Measurements from ENCODE around the gene MATCAP1.

The MATCAP1 gene

DNA sequence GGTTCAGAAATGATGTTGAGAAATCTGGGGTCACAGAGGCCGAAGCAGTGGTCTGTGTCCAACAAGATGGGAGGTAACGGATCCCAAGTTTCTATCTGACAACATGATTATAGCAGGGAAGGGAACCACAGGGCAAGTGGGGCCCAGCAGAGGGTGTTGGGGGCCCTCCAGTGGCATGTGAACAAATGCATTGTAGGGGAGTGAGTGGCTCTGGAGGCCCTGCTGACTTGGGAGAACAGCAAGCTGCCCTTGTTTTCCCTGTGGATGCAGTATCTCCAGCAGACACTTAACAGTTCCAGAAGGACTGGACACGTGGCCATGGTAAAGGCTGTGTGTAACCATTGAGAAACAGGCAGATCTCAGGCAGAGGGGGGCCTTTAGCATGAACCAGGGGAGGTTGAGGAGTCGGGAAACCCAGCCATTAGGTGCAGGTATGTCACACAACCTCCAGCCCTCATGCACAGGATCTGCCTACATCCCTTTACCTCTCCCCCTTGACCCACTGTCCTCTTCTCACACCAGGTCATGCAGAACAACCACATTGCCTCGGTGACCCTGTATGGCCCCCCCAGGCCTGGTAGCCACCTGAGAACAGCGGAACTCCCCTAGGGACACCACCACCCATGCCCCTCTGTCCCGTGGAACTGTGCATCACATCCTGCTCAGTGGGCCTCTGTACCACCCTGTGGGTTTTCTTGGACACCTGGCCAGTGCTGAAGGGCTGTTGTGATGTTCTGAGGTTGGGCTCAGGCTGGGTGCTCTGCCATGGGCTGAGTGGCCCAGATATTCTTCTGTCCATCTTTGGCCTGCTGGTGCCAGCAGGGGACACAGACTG lies 37.0 kb downstream of the MATCAP1 start:
- H3K4me3 ChIP-seq (ENCODE audit: low read depth, low read length): no peak overlapping the region
- TF ChIP-seq POLR2A (IDR thresholded peaks at IDR 0.05; ENCODE audit: extremely low read depth, insufficient read length): no peak
- TF ChIP-seq, protein P1, sequence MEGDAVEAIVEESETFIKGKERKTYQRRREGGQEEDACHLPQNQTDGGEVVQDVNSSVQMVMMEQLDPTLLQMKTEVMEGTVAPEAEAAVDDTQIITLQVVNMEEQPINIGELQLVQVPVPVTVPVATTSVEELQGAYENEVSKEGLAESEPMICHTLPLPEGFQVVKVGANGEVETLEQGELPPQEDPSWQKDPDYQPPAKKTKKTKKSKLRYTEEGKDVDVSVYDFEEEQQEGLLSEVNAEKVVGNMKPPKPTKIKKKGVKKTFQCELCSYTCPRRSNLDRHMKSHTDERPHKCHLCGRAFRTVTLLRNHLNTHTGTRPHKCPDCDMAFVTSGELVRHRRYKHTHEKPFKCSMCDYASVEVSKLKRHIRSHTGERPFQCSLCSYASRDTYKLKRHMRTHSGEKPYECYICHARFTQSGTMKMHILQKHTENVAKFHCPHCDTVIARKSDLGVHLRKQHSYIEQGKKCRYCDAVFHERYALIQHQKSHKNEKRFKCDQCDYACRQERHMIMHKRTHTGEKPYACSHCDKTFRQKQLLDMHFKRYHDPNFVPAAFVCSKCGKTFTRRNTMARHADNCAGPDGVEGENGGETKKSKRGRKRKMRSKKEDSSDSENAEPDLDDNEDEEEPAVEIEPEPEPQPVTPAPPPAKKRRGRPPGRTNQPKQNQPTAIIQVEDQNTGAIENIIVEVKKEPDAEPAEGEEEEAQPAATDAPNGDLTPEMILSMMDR (IDR thresholded peaks at IDR 0.05; ENCODE audit: low read depth, low read length): peak; percentile 8
- DNase-seq (ENCODE audit: low read depth): peak; percentile 31

DNA sequence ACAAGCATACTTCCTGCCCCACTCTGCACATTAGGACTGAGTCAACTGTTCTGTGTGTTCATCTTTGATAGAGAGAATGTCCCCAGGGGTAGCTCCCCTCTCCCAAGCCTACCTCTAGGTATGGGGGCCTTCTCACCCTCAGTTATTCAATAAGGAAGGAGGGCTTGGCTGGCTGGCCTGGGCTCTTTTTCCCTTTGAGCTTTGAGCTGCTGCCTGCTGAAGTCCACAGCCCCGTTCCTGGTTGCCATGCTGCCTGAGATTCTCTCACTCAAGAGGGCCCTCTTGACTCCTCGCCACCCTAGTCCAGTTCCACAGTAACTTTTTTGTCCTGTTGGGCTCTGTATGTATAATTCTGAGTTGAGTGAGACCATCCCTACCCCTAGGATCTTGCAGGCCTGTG lies 38.0 kb downstream of the MATCAP1 start:
- TF ChIP-seq, protein P1 (IDR thresholded peaks at IDR 0.05; ENCODE audit: low read depth, low read length): no peak
- TF ChIP-seq, protein P2, sequence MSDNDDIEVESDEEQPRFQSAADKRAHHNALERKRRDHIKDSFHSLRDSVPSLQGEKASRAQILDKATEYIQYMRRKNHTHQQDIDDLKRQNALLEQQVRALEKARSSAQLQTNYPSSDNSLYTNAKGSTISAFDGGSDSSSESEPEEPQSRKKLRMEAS (IDR thresholded peaks at IDR 0.05; ENCODE audit: low read depth, low read length): no peak
- TF ChIP-seq POLR2A (IDR thresholded peaks at IDR 0.05; ENCODE audit: extremely low read depth, insufficient read length) (no peak), MYC (IDR thresholded peaks at IDR 0.05; ENCODE audit: low read depth, low read length) (no peak)
- DNase-seq (ENCODE audit: low read depth): no peak

DNA sequence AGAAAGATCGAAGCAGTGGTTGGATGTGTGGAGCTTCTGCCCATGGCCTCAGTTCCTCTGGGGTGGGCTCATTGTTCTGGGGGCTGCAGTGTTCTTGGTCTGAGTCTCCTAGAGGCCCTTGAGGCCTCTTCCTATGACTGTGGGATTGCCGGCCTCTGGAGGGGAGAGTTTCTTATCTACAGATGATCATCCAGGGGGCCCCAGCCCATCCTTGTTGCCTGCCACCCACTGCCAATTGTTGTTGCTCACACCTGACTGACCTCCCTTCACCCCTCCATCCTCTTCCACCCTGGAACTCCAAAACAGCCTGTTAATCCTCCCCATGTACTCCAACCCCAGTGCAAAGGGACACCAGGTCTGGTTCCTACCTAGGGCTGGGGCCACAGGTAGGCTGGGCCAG lies 38.8 kb downstream of the MATCAP1 start:
- no peak for TF ChIP-seq POLR2A (IDR thresholded peaks at IDR 0.05; ENCODE audit: extremely low read depth, insufficient read length)
- TF ChIP-seq, protein P1 (IDR thresholded peaks at IDR 0.05; ENCODE audit: low read depth, low read length): no peak
- TF ChIP-seq, protein P2 (IDR thresholded peaks at IDR 0.05; ENCODE audit: low read depth, low read length): no peak
- TF ChIP-seq MYC (IDR thresholded peaks at IDR 0.05; ENCODE audit: low read depth, low read length): no peak
- no peak overlapping the region for H3K4me3 ChIP-seq (ENCODE audit: low read depth, low read length)
- no peak for DNase-seq (ENCODE audit: low read depth)

More for the DNA sequence above, 38.0 kb downstream of the MATCAP1 start:
- H3K4me3 ChIP-seq (ENCODE audit: low read depth, low read length): no peak overlapping the region

DNA sequence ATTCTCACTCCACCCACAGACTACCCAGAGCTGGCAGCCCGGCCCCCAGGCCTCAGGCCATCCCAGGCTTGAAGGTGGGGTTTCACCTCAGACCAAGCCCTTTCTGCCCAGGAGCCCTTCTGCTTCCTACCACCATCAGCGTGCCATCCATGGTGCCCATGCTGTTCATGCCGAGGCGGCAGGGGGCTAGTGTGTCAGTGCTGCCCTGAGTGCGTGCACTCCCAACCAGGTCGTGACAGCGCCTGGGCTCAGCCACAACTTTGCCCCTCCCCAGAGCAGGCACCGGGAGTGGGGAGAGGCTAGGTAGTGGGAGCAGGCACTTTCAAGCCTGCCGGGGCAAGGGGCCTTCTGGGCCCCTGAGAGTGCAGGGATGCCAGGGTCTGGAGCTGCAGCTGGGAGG lies 41.4 kb downstream of the MATCAP1 start:
- TF ChIP-seq POLR2A (IDR thresholded peaks at IDR 0.05; ENCODE audit: extremely low read depth, insufficient read length) (no peak), MYC (IDR thresholded peaks at IDR 0.05; ENCODE audit: low read depth, low read length) (no peak)
- TF ChIP-seq, protein P1 (IDR thresholded peaks at IDR 0.05; ENCODE audit: low read depth, low read length): no peak
- TF ChIP-seq, protein P2 (IDR thresholded peaks at IDR 0.05; ENCODE audit: low read depth, low read length): no peak
- no peak overlapping the region for H3K4me3 ChIP-seq (ENCODE audit: low read depth, low read length)
- no peak for DNase-seq (ENCODE audit: low read depth)

DNA sequence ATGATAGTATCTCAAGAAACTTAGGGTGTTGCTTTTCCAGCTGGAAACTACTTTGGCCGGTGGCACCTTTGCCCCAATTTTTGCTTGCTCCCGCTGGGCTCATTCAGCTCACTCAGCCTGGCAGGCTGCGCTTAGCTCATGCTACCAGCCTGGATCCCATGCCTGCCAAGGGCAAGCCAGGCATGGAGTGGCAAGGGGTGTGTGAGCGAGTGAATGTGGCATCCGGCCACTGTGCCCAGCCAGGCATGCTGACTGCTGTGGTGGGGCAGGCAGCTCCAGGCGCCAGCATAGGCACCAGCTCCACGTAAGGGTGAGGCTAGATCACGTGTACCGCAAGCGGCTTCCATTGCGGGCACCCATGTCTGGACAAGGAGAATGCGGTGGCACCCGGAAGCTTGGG lies 42.4 kb downstream of the MATCAP1 start:
- no peak for DNase-seq (ENCODE audit: low read depth)

More for the DNA sequence above, 42.4 kb downstream of the MATCAP1 start:
- H3K4me3 ChIP-seq (ENCODE audit: low read depth, low read length): no peak overlapping the region
- TF ChIP-seq, protein P1 (IDR thresholded peaks at IDR 0.05; ENCODE audit: low read depth, low read length): no peak
- TF ChIP-seq, protein P2 (IDR thresholded peaks at IDR 0.05; ENCODE audit: low read depth, low read length): no peak
- TF ChIP-seq POLR2A (IDR thresholded peaks at IDR 0.05; ENCODE audit: extremely low read depth, insufficient read length) (no peak), MYC (IDR thresholded peaks at IDR 0.05; ENCODE audit: low read depth, low read length) (no peak)

Measured in NB4 (cell line).